SK-MEL-5 (cell line): ENCODE data around the gene VANGL2. TPM values are rescaled to one million over a fixed set of nuclear protein-coding genes. Genes with fewer than 3 reads are reported as not detected.

Experiments
- DNase-seq: peaks from one replicate; pipeline ENCODE4 v3.0.0-alpha.2; 2016; ENCODE audit warnings: low read depth, low spot score
- in situ Hi-C: cut with HindIII; loops from 2 replicates; pipeline ENCODE4 v1.10.0; 2016; ENCODE audit warnings: low sequenced_read_pairs, high pct_unique_total_duplicates, low pct_unique_long_range_greater_than_20kb
- total RNA-seq: library from RNA; depleted of rRNA; stranded (reverse); fragments of >200 nt; shearing (Covaris generic); gene quantifications from 2 replicates; pipeline ENCODE4 v1.2.3, GENCODE V29; 2014

Gene VANGL2
- total RNA-seq, 1 experiment from 2014 or later = 1.8 TPM

DNA sequence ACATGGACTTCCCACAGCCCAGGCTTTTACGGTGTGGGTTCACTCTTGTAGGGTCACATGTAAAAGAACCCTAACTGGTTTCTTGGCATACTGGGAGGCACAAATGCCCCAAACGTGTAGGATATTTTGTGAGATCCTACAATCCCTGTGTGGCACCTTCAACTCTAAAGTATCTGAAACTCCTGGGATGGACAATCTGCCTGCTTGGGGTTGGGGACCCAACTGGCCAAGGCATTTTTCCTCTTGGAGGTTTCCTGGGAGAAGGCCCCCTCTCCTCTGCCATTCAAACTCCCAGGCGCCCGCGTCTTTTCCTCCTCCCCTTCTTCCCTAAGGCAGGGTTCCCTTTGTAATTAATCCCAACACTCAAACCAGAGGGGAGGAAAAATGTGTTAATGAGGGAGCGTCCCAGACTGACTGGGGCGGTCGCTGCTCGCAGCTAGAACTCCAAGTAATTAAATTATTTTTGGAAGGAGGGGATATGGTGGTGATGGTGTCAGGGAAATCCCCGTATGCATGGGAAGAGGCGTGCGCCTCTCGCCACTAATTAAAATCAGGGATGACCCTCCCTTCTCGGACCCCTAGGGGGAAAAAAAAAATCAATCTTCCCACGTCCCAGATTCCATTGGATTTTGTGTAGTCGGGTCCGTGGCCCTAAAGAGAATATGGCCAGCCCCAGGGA, 681 bp upstream of the VANGL2 start:
- in situ Hi-C loops = no loop called here
- DNase-seq = no peak

DNA sequence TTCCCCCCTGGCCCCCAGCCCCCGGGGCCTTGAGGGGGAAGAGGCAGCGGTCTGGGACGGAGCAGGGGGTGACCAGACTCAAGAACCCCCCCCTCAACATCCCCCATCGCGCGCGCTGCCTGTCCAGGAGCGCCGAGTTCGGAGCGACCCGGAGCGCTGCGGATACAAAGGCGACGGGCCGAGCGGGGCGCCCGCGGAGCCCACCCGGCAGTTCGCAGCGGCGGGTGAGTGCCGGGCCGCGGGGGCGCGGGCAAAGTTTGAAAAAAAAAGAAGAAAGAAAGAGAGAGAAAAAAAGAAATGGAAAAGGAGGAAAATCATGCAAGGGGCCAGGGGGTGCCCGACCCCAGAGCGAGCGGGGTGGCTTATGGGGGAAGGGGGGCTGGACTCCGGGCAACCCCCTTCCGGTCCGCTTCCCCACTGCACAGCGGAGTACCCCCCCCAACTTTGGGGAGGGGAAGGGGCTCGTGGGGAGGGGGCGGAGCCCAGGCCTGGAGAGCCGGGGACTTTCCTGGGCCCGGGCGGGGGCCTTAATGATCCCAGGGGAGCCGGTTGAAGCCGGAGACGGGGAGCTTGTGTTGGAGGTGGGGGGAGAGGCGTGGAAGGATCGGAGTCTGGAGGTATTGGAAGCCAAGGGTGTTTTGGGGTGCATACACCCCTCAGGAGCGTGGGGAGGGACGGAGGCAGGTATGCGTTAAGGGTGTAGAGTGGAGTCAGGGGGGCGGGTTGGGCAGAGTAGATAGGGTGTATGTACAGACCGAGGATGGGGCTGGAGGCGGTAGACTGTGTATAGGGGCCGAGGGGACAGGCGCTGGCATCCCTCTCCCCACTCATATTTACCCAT, 502 bp downstream of the VANGL2 start:
- in situ Hi-C loops = no loop called here
- no peak for DNase-seq

DNA sequence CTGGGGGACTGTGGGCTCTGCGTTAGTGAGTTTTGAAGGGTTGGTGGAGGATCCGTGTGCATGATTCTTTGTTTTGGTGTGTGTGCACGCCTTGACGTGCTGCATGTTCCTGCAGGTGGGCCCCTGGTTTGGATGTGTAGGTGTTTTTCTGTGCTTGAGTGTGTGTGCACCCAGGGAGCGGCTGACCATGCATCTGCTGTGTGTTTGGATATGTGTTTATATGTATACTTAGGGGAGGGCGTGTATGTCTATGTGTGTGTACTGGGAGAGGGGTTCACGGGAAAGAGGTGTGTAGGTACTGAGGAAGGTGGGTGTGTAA, 1.1 kb downstream of the VANGL2 start:
- no peak for DNase-seq
- in situ Hi-C loops = no loop called here

DNA sequence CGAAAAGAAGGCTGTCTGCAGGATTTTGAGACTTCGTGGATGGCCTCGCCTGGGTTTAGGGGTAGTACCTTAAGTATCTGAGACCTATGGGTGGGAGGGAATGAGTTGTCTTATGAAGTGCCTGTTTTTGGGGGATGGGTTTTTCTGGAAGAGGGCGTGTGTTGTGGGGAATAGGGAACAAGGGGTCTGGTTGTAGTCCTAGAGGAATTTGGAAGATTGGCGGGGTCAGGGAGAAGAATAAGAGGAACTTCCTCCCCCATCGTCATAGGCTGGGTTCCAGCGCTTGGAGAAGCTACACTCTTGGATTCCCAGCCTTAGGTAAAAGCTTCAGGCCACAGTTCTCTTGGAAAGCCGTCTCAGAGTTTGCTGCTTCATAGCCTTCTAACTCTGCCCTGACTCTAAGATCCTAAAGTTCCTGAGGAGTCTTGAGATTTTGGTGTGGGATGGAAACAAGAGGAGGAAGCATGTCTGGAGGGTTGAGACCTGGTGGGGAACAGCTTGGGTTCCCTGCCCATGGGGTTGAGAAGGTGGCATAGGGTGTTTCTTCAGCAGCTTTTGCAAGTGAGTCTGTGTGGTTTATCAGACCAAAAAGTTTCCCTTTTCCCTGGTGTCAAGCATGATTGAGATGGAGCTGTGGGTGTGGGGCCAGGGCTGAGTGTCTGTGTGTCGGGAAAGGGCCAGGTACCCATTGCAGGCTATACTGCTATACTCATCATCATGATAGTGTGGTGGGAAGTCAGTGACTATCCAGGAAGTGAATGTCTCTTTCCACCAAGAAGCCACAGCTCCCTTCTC, 1.8 kb downstream of the VANGL2 start:
- in situ Hi-C loops = no loop called here
- DNase-seq = no peak

DNA sequence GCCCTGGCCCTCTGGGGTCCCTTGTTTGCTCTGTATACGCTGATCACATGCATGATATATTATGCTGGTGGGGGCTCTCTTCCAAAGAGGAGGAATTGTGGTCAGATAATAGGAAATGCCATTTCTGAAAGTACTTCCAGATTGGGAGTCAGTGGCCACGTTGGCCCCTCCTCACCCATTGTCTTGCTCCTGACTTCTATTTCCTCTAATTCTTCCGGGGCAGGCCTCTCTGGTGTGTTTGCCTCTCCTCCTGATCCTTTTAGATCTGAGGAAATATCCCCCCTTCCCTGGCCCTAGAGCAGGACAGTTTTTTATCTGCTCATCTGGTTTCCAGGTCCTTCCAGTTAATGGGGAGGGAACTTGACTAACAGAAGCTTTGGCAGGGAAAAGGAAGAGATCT, 2.9 kb downstream of the VANGL2 start:
- in situ Hi-C loops = no loop called here
- DNase-seq = no peak

DNA sequence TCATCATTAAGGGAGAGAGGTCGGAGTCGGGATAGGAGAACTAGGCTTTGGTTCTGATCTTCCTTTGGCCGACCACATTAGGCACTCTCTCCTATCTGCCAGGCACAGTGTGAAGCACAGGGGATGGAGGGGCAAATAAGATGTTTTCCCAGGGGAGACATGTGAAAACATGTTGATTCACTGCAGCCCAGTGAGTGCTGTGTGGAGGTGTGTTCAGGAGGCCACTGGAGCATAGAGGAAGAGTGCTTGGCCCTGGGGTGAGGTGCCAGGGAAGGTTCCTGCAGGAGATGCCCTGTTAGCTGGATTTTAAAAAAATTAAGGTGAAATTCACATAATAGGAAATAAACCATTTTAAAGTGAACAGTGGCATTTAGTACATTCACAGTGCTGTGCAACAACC, 3.7 kb downstream of the VANGL2 start:
- DNase-seq = no peak
- in situ Hi-C loops = no loop called here

DNA sequence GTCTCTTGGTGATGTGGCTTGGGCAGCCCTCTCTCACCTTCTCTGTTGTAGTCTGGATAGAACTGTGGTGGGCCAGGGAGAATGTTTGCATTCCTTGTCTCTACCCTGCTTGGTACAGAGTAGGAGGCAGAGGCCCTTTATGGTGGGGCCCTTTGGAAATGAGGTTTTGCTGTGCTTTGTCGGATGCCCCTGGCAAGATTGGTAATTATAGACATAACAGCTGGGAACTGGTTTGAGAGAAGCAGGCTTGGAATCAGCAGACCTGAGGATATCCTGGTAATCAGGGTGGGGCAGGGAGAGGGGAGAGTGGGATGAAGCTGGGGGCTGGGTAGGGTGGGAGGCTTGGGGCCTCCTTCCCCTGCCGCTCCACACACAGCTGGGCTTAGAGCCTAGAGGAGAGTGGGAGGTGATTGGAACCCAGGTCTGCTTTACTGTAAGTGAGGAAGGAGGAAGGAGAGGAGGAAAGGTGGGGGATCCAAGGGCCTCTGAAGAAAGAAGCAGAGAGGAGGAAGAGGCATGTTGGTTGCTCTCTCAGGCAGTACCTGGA, 5.0 kb downstream of the VANGL2 start:
- in situ Hi-C loops = no loop called here
- no peak for DNase-seq

DNA sequence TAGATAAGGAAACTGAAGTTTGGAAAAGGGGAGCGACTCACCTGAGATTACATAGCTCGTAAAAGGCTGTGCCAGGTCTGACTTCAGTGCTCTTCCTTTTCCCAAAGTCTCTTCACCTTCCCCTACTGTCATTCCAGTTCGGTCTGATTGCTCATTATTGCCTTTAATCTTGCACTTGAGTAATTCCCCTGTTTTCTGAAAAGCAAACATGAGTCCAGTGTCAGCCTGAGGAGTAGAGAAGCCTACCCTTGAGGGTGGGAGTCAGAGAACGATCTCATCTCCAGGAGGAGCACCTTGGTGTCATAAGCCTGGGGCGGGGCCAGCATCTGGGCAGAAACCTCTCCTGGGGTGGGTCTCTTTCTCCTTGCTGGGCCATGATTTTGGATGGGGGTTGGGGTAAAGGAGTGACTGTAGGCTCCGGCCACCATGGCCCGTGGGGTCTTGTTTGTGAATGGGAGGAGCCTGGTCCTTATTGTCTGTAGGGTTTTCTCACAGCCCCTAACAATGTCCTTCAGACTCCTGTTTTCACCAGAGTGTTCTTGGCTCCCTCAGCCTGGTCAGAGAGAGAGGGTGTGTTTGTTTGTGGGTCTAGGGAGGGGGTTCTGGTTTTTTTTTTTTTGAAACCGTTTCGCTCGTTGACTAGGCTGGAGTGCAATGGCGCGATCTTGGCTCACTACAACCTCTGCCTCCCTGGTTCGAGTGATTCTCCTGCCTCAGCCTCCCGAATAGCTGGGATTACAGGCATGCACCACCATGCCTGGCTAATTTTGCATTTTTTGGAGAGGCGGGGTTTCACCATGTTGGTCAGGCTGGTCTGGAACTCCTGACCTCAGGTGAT, 6.0 kb downstream of the VANGL2 start:
- no peak for DNase-seq
- in situ Hi-C loops = no loop called here

DNA sequence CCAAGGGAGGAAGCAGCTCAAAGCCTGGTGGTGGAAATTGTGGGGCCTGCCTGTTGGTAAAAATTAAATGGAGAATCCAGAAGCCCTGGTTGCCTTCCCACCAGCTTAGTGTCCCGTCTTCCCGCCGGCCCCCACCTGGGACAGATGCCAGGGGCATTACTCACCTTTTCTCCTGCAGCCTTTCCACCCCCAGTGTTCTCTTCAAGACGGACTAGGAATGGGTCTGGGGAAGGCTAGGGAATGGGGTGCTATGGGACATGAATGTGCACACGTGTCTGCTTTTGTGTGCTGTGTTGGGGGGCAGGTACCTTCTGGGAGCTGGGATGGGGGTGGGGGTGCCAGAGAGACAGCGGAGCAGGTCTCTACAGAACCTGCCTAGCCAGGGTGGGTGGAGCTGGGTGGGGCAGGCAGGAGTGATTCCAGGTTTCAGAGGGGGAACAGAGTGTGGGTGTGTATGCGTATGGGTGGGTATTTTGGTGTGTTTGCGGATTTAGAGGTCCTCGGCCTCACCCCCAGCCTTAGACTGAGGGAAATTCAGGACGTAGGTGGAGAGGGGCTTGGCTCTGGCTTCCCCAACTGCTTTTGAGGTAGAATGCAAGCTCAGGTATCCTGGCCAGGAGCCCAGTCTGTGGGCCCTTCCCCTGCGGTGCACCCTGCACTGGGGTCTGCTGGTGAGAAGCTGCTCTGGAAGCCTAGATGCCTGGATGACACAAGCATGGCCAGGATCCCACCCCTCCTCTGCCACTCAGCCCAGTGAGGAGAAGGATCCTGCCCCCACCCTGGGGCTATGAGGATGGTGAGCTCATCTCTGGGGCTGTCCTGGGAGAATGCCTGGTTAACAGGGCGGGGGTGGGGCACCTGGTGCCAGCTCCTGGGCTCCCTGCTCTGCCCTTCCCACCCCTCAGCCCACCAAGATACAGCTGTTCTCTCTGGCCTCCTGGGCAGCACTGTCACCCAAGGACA, 7.8 kb downstream of the VANGL2 start:
- in situ Hi-C loops = no loop called here
- no peak for DNase-seq

DNA sequence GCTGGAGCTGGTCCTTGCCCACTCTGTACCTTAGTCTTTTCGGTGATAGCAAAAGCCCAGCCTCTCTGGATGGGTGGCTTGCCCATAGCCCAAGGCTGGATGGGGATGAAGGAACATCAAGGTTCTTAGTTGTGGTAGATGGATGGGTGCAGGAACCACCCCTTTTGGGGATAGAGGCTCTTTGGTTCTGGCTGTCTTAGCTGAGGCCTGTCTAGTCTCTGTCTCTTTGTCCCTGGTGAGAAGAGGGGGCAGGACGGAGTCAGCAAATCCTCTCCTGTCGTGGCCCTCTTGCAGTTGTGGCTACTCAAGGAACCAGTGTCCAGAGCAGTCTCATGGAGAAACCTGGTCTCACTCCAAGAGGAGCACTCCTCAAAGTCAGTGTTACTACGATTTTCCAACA, 8.5 kb downstream of the VANGL2 start:
- in situ Hi-C loops = no loop called here
- no peak for DNase-seq

DNA sequence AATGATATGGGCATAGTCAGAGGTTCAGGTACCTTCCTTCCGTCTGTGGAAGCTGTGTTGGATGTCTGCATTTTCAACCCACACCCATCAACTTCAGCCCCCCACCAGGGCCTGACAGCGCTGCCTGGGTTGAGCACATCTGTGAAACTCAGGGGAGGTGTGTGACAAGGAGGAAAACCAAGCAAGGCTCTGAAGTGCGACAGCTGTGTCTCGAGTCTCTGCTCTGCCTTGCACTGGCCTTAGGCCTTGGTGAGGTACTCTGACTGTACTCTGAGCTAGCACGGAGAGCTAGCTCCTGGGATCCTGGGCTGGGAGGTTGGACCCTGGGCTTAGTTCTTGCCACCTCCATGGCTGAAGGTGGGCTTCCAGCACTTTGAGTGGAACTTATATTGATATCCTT, 9.1 kb downstream of the VANGL2 start:
- in situ Hi-C loops = no loop called here
- no peak for DNase-seq

DNA sequence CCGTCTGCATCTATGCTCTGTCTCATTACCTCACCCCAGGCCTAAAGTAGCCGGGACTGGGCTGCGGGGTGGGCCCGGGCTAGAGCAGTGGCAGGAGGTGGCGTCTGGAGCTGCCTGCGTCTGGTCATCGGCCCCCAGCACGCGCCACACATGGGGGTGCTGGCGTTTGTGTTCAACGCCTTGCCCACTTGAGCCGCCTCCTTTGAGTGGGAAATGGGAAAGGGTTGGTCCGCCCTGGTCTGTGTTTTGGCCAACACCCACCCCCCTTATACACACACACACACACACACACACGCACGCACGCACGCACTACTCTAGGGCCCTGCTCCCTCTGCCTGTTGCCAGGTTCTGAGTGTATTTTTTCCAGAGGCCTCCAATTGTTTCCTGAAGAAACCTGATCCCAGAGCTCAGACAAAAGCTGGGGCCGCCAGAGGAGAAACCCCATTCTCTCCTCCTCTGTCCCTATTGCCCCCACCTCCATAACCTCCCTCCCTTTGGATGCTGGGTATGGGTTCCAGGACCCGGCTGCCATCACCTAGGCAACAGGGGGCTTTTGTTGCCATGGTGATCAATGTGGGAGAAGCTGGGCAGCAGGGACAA, 10.1 kb downstream of the VANGL2 start:
- in situ Hi-C loops = no loop called here
- no peak for DNase-seq

DNA sequence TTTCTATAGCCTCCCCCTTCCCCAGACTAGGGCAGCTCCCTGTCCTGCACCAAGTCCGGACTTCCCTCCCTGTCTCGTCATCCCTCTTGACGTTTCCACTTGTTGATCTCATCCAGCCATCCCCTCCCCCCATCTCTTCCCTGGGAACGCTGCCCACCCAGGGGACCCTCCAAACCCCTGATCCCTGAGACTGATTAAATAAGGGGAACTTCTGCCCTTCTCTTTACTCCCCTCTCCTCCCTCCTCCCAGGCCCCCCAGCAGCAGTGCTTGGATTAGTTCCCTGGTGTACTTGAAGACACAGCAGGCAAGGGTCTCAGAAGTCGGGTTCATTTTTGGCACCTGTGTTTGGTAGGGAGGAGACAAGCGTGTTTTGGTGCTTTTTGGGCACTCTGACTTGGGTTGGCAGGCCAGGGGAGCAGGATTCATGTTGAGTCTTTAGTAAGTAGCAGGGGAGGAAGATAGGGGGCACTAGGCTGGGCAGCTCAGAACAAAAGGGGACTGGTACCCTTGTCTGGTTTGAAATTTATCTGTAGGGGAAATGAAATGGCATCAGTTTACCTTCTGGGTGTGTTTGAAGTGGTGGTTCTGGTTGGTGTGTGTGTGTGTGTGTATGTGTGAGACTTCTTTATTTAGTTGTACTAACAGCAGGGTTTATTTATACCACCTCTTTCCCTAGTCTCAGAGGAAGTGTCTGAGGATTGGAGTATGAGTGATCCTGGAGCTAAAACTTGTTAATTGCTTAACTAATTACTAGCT, 11.1 kb downstream of the VANGL2 start:
- no peak for DNase-seq
- in situ Hi-C loops = no loop called here

DNA sequence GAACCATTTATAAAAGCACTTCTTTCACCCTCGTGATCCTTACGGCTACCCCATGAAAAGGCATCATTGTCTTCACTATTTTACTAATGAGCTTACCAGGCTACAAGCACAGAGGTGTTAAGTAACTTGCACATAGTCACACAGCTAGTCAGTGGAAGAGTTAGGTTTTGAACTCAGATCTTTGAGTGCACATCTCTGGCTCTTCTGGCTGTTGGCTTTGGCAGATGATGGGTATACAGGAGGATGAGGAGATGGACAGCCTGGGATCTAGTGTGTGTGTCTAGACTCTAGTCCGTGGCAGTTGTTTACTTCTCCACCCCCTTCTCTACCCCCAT, 11.6 kb downstream of the VANGL2 start:
- in situ Hi-C loops = no loop called here
- DNase-seq = no peak

DNA sequence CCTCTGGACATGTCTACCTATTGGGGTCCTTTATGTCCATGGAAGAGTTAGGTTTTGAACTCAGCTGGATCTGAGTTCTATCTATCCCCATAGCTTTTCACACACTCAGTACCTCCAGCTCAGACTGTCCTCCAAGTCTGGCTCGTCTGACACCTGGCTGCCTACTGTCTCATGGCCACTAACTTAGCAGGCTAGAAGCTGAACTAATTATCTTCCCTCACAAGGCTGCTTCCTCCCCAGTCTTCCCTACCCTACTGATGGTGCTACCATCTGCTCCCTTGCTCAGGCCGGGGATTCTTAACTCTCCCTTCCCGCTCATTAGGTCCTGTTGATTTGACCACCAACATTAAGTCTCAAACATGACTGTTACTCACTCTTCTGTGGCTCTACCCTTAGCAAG, 13.4 kb downstream of the VANGL2 start:
- in situ Hi-C loops = no loop called here
- no peak for DNase-seq

DNA sequence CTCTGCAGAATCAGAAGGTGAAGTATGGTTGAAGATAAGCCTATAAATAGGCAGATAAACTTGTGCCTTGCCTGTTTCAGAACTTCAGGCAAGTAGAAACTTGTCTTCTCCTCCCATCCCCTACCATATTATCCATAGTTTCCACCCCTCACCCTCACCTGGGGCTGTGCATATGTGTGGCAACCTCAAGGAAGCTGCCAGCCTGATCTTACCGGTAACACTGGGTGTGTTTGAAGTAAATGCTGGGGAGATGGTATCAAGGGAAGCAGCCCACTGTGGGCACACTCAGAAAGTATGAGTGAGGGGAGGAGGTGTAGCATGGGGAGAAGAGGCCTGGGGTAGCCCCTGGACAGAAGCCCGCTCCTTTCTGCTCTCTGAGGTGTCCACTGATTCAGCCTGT, 14.5 kb downstream of the VANGL2 start:
- in situ Hi-C loops = no loop called here
- no peak for DNase-seq
